Hematopoietic multipotent progenitor cell treated with erythropoietin and hydrocortisone succinate and interleukin-3 and kit ligand, for 15 days (in vitro differentiated cells): ENCODE measurements around the gene PLK1.
"Not testable (repeated sequence)": the region's sequence is repeated elsewhere in the genome, so short reads cannot be mapped to it uniquely, and the experiment has no call there.

Experiments used
- DNase-seq: peaks from one replicate; pipeline ENCODE4 v3.0.0-alpha.2; 2015; ENCODE audit warnings: low spot score

PLK1 gene

DNA sequence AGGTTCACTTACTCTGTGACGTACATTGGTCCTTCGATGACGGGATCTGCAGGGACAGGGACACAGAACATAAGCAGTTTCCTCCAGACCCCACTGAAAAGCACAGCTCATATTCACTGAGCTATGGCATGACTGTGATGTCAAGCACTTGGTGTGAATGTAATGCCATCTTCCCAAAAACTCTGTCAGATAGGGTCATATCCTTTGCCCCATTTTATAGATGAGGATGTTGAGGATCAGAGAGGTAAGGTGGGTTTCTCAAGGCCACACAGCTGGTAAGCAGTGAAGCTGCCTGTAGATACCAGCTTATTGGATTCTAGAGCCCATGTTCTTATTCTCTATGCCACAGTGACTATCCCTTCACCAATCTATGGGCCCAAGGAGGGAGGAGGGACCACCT is 31.8 kb downstream of the PLK1 start:
- DNase-seq = no peak

DNA sequence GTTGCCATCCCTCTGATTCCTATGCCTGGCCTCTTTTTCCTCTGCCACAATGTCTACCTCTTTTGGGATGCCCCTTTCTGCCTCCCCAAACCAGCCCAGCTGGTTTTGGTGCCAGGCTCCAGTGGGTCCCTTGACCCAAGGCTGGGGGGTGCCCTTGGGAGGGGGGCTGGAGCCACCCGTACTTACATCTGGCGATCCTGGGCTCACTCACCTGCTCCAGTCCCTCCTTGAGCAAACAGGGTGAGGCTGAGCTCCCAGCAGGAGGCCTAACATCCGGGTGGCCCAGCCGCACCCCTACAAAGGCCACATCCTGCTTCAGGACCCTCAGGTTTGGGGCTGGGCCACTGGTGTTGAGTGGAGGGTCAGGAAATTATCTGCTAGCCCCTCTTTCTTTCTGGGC is 33.1 kb downstream of the PLK1 start:
- no peak for DNase-seq

DNA sequence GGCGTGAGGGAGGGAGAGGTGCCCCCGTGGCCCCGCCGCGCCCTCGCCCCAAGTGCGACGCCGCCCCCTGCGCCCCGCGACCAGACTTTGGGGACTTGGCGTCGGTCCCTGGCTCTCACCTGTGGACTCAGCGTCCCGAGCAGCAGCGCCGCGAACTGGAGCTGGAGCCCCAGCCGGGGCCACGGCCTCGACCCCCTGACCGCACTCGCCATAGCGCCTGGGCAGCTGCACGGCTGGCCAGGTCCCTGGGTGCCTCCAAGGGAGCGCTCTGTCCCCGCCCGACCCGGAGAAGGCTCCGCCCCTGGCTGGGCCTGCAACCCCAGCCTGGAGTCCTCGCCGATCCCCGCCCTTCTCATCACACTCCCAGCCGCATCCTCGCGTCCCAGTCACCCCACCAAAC is 34.3 kb downstream of the PLK1 start, which contains the start of gene ERN2:
Gene ERN2 (minus strand): TSS at position 247 of the 400 bp plus-strand sequence. CDS start 35 bp downstream, at position 212.
- DNase-seq = no peak

DNA sequence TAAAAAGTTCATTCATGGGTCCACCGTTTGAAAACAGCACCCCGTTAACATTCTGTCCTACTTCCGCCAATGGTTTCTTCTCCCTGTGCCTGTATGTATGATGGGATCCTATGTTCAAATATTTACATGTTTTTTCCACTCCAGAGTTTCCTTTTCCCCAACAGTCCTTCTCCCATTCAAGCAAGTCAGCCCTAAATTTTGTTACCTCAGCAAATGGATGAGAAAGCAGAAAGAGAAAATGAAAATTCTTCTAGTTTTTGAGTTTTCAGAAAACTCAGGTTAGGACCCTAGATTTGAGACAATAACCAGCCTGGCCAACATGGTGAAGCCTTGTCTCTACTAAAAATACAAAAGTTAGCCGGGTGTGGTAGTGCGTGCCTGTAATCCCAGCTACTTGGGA is 37.8 kb downstream of the PLK1 start:
- DNase-seq = no peak

DNA sequence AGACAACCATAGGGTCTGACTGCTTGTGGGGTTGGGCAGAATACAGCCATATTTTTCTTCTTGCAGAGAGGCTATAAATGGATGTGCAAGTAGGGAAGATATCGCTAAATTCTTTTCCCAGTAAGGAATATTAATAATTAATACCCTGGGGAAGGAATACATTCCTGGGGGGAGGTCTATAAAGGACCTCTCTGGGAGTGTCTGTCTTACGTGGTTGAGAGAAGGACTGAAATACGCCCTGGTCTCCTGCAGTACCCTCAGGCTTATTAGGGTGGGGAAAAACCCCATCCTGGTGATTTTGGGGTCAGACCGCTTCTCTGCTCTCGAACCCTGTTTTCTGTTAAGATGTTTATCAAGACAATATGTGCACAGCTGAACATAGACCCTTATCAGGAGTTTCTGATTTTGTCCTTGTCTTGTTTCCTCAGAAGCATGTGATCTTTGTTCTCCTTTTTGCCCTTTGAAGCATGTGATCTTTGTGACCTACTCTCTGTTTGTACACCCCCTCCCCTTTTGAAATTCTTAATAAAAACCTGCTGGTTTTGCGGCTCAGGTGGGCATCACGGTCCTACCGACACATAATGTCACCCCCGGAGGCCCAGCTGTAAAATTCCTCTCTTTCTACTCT is 44.0 kb downstream of the PLK1 start:
- not testable (repeated sequence) for DNase-seq

DNA sequence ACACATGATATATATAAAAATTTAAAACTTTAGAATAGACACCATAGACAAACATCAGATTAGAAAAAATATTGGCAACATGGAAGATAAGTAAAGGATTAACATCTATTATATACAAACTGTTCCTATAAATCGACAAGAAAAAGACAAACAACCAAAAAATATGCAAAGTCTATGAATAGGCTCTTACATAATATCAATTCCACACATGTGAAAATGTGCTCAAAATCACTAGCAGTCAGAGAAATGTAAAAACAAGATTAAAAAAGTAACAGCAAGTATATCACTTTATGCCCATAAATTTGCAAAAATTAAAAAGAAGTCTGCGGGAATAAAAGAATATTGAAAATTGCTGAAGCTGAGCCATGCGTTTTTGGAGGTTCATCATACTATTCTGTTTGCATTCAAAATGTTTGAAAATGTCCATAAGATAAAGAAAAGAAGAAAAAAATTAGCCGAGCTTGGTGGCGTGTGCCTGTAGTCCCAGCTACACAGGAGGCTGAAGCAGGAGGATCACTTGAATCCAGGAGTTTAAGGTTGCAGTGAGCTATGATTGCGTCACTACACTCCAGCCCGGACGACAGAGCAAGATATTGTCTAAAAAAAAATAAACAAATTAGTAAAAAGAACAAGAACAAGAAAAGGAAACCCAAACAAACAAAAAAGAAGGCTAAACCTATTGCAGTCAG is 45.6 kb downstream of the PLK1 start:
- no peak for DNase-seq

DNA sequence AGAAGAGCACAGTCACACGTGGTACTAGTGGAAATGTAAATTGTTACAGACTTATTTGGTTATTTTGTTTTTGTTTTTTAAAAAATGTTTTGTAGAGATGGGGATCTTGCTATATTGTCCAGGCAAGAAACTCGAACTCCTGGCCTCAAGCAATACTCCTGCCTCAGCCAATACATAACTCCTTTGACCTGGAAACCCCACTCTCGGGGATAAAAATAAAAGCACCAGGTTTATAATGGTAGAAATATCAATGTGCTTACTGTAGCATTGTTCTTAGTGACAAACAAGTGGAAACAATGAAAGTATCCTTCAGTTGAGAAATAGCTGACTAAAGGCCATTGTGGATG is 46.1 kb downstream of the PLK1 start:
- DNase-seq = no peak

DNA sequence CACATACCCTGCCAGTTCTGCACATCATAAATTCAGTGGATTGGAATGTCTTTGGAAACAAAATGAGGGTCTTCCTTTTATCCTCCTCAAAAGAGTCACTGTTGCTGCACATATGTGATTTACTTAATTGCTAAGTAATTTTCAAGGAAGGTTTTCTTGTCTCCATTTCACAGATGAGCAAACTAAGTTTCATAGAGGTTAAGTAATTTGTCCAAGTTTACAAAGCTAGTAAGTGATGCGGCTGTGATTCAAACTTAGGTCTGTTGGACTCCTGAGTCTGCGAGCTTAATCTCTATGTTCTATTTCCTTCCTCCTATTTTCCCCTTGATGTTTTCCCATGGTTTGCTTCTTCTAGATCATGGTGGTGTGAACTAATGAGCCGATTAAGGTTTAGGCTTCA is 48.0 kb downstream of the PLK1 start:
- no peak for DNase-seq

DNA sequence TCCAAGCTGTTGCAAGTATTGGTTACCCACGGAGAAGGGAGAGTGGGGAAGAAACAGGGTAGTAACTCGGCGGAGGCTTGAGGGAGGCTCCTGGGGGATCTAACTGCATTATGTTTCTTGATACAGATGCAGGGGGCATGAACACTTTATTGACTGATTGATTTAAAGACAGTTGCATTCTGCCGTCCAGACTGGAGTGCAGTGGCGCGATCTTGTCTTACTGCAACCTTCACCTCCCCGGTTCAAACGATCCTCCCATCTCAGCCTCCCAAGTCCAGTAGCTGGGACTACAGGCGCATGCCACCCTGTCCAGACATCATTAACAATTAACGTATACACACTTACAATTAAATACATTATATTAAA is 49.4 kb downstream of the PLK1 start:
- DNase-seq = no peak

DNA sequence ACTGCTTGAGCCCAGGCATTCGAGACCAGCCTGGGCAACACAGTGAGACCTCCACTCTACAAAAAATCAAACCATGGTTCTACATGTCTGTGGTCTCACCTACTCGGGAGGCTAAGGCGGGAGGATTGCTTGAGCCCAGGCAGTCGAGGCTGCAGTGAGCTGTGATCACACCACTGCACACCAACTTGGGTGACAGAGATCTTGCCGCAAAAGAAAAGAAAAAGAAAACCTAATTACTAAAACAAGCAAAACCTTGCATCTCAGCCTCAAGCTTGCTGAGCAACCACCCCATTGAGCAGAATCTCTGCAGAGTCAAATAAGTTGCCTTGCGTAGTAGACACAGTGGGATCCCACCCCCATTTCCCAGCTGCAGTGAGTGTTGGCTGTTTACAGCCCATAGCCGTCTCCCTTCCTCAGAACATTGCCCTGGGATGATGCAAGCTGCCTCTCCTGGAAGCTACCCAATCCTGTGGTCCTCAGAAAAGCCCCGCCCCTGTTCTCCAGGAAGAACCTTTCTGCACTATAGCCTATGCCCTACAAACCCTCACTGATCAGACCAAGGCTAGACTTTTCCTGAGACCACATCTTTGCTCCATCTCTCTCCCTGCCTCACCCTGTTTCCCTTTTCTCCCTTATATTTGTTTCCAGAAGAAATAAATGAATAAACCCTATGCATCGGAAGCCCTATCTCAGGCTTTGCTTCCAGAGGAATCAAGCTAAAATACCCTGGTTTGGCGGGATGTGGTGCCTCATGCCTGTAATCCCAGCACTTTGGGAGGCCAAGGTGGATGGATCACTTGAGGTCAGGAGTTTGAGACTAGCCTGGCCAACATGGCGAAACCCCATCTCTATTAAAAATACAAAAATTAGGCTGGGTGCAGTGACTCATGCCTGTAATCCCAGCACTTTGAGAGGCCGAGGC is 51.1 kb downstream of the PLK1 start:
- DNase-seq = no peak

DNA sequence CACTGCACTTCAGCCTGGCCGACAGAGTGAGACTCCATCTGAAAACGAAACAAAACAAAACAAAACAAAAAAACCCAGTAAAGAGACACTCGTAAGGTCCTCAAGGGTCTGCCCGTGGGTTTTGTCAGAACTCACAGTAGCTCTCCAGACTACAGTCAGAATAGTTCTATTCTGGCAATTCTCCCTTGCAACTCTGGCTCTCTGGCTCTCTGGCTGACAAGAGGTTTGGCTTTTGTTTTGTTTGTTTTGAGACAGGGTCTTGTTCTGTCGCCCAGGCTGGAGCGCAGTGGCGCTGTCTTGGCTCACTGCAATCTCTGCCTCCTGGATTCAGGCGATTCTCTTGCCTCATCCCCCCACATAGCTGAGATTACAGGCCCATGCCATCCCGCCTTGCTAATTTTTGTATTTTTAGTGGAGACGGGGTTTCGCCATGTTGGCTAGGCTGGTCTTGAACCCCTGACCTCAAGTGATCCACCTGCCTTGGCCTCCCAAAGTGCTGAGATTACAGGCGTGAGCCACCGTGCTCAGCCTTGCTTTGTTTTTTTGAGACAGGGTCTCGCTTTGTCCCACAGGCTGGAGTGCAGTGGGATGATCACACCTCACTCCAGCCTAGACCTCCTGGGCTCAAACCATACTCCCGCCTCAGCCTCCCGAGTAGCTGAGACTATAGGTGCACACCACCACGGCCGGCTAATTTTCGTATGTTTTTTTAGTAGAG is 55.6 kb downstream of the PLK1 start:
- no peak for DNase-seq

DNA sequence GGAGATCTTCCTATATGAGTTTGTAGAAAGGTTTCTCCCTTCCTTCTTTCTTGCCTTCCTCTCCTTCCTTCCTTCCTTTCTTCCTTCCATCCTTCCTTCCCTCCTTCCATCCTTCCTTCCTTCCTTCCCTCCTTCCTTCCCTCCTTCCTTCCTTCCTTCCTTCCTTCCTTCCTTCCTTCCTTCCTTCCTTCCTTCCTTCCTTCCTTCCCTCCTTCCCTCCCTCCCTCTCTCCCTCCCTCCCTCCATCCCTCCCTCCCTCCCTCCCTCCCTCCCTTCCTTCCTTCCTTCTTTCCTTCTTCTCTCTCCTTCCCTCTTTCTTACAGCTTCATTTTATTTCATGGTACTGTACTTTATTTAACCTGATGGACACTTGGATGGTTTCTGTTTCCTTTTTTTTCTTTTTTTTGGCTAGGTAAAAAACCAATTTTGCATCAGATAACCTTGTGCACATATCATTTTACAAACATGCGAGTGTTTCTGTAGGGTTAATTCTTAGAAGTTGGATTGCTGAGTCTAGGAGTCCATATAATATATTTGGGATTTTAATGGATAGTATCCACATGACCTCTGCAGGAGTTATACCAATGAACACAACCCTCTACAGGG is 58.8 kb downstream of the PLK1 start:
- DNase-seq = not testable (repeated sequence)

DNA sequence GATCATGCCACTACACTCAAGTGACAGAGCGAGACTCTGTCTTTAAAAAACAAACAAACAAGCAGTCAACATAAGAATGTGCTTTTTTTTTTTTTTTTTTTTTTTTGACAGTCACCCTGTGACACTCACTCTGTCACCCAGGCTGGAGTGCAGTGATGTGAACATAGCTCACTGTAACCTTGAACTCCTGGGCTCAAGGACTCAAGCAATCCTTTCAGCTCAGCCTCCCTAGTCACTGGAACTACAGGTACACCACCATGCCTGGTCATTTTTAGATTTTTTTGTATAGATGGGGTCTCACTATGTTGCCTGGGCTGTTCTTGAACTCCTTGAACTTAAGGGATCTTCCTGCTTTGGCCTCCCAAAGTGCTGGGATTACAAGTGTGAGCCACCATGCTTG is 60.8 kb downstream of the PLK1 start:
- DNase-seq = no peak
